Transverse colon (tissue), 4 donors: ENCODE measurements around the gene PAXIP1. TPM values are rescaled to one million over a fixed set of nuclear protein-coding genes. Genes with fewer than 3 reads are reported as not detected.
"Not testable (repeated sequence)": the region's sequence is repeated elsewhere in the genome, so short reads cannot be mapped to it uniquely, and the experiment has no call there.

Experiments
- DNase-seq: peaks from one replicate; pipeline ENCODE4 v3.0.0-alpha.2; 2019
- H3K27ac ChIP-seq, 4 donors: fragments of 200-600 bp; sonication (generic); 2 replicates each; pipeline ENCODE4 v1.5.1; 2016 to 2018; ENCODE audit warnings: inconsistent platforms in 4 of 4
- H3K27me3 ChIP-seq: fragments of 200-600 bp; sonication (generic); 2 replicates; pipeline ENCODE4 v1.5.1; 2017; ENCODE audit warnings: inconsistent platforms
- H3K36me3 ChIP-seq, 4 donors: fragments of 200-600 bp; sonication (generic); 2 replicates each; pipeline ENCODE4 v1.5.1; 2017 to 2019; ENCODE audit warnings: inconsistent platforms in 4 of 4
- H3K4me1 ChIP-seq, 4 donors: fragments of 200-600 bp; sonication (generic); 2 replicates each; pipeline ENCODE4 v1.5.1; 2017 to 2020; ENCODE audit warnings: inconsistent platforms in 4 of 4
- H3K4me3 ChIP-seq, 4 donors: fragments of 200-600 bp; sonication (generic); 1 replicate in 1 of 4; 2 replicates in 3 of 4; pipeline versions ENCODE4 v1.5.1 to v1.6.1; 2017 to 2019; ENCODE audit warnings: inconsistent platforms in 4 of 4
- H3K9me3 ChIP-seq, 2 donors: fragments of 200-600 bp; sonication (generic); 2 replicates each; pipeline ENCODE4 v1.5.1; 2017 to 2019; ENCODE audit warnings: inconsistent platforms in 2 of 2
- EP300 ChIP-seq: sonication (generic); formaldehyde crosslinking; IDR thresholded peaks from one replicate; pipeline ENCODE4 v1.6.1; 2017; ENCODE audit warnings: antibody characterized with exemption, low read depth
- POLR2A ChIP-seq: fragments of 450-650 bp; IDR thresholded peaks from one replicate; pipeline ENCODE4 v1.6.1; 2016; ENCODE audit warnings: antibody characterized with exemption, mild to moderate bottlenecking, moderate library complexity
- POLR2AphosphoS5 ChIP-seq, 3 donors: sonication (generic); formaldehyde crosslinking; IDR thresholded peaks; one replicate each; pipeline ENCODE4 v1.6.1; 2016; ENCODE audit warnings: antibody characterized with exemption in 3 of 3
- WGBS, 2 donors: methylation state at CpG; one replicate each; pipeline ENCODE4 v1.1.5; 2018; ENCODE audit warnings: low coverage in 1 of 2; 5-methylcytosine and 5-hydroxymethylcytosine counted together
- in situ Hi-C, 4 donors: fragments of 200-750 bp; cut with MboI; loops; one replicate each; pipeline versions ENCODE4 v1.15.0 to v1.15.1; 2017; ENCODE audit warnings: low sequenced_read_pairs in 3 of 4, low pct_ligation_motif_present in 1 of 4, low pct_unique_long_range_greater_than_20kb in 1 of 4
- intact Hi-C: fragments of 100-400 bp; cut with DNase I; formaldehyde crosslinking; loops from one replicate; pipeline ENCODE4 v1.15.1; 2023; ENCODE audit warnings: low total_unique reads
- total RNA-seq, 4 donors: library from RNA; depleted of rRNA; stranded (reverse); fragments of >200 nt; gene quantifications; one replicate each; pipeline ENCODE4 v1.1.0, GENCODE V29; 2016
- TF ChIP-seq, protein P1 (sequence below), 5 experiments: fragments of 200-600 bp in 3 of 5; fragments of 450-650 bp in 2 of 5; sonication (generic) in 3 of 5; IDR thresholded peaks; 1 replicate in 2 of 5; 2 replicates in 3 of 5; pipeline ENCODE4 v1.5.1; 2016 to 2017; ENCODE audit warnings: antibody characterized with exemption in 5 of 5, inconsistent platforms in 3 of 5, mild to moderate bottlenecking in 2 of 5, moderate library complexity in 1 of 5

PAXIP1 gene
- total RNA-seq, 4 donors from 2014 or later = 8.2 to 410 (median 13.3) TPM

- Histone ChIP-seq H3K27ac (peak overlapping the region; percentile 87 to 95 (median 91)), H3K27me3 (no peaks in the 10 kb centered on the region), H3K4me1 (peaks cover 0 to 9% (median 7%) of the 10 kb centered on the region in 4 donors), H3K36me3 (no peaks in the 10 kb centered on the region), H3K4me3 (peak overlapping the region; percentile 33 to 81 (median 48)), H3K9me3 (peaks cover 4 to 5% of the 10 kb centered on the region in 2 donors)
- intact Hi-C loops (loop anchor here (10.0 kb wide), 1 partner anchor 416 kb away; no protein-coding TSS in a partner anchor), in situ Hi-C loops (loop anchor here in 2 of 4 donors (10.0 kb wide), 1 partner anchor 416 kb away; no protein-coding TSS in a partner anchor)
- TF ChIP-seq POLR2AphosphoS5 (IDR thresholded peaks at IDR 0.05) (peak in 1 of 3 donors; percentile 5), EP300 (no peak), POLR2A (peak; percentile 1)
- TF ChIP-seq, protein P1, sequence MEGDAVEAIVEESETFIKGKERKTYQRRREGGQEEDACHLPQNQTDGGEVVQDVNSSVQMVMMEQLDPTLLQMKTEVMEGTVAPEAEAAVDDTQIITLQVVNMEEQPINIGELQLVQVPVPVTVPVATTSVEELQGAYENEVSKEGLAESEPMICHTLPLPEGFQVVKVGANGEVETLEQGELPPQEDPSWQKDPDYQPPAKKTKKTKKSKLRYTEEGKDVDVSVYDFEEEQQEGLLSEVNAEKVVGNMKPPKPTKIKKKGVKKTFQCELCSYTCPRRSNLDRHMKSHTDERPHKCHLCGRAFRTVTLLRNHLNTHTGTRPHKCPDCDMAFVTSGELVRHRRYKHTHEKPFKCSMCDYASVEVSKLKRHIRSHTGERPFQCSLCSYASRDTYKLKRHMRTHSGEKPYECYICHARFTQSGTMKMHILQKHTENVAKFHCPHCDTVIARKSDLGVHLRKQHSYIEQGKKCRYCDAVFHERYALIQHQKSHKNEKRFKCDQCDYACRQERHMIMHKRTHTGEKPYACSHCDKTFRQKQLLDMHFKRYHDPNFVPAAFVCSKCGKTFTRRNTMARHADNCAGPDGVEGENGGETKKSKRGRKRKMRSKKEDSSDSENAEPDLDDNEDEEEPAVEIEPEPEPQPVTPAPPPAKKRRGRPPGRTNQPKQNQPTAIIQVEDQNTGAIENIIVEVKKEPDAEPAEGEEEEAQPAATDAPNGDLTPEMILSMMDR (IDR thresholded peaks at IDR 0.05) = no peak
- WGBS, 2 donors = 42 to 48% methylated on average over 5 to 9 of the region's 9 CpGs
- DNase-seq = peak; percentile 39
Observed at GRCh38 chr7:154929006-154929726, 73.8 kb downstream of the PAXIP1 start.

- Histone ChIP-seq H3K9me3 (no peaks in the 10 kb centered on the region), H3K27ac (peak overlapping the region; percentile 87 to 95 (median 91)), H3K4me3 (peak overlapping the region; percentile 40 to 81 (median 48)), H3K27me3 (no peaks in the 10 kb centered on the region), H3K4me1 (peaks cover 0 to 9% (median 7%) of the 10 kb centered on the region in 4 donors), H3K36me3 (no peaks in the 10 kb centered on the region)
- peak; percentile 33 for TF ChIP-seq POLR2A
- TF ChIP-seq POLR2AphosphoS5 (IDR thresholded peaks at IDR 0.05) = peak in 2 of 3 donors; percentile 16 to 33
- TF ChIP-seq, protein P1 (IDR thresholded peaks at IDR 0.05) = no peak
- no peak for TF ChIP-seq EP300
- WGBS, 2 donors = 3 to 14% methylated on average over 4 to 17 of the region's 17 CpGs
- DNase-seq = peak; percentile 40
- intact Hi-C loops = loop anchor here (10.0 kb wide), 1 partner anchor 416 kb away; no protein-coding TSS in a partner anchor
- in situ Hi-C loops = loop anchor here in 2 of 4 donors (10.0 kb wide), 1 partner anchor 416 kb away; no protein-coding TSS in a partner anchor
Observed at GRCh38 chr7:154928136-154929005, 74.6 kb downstream of the PAXIP1 start.

DNA sequence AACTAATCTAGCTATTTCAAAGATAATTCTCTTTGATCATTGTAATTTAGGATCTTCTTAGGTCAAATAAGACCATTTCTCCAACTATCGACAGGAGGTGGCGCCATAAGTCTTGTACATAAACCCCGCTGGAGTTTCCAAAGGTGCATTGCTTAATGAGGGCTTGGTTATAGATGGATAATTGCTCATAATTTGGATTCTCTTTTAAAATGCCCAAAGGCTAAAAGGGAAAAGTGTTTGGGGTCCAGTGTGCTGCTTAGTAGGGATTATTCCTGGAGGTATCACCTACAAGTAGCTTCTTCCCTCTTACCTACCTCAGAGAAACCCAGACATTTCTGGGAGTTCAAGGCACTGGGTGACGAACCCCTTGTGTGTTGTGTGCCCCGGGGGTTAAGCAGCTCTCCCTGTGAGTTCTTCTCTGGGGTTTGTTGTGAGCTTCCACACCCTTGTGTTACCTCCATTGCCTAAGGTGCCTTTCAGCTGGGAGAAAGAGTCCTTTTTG lies 75.2 kb downstream of the PAXIP1 start:
- WGBS, 2 donors = 0 to 4% methylated on average over 3 to 5 of the region's 5 CpGs
- no peaks in the 10 kb centered on the region for H3K27me3 ChIP-seq
- peak overlapping the region; percentile 87 to 95 (median 91) for H3K27ac ChIP-seq
- intact Hi-C loops (loop anchor here (10.0 kb wide), 1 partner anchor 417 kb away; no protein-coding TSS in a partner anchor), in situ Hi-C loops (loop anchor here in 2 of 4 donors (10.0 kb wide), 1 partner anchor 417 kb away; no protein-coding TSS in a partner anchor)
- no peak for TF ChIP-seq POLR2AphosphoS5 (IDR thresholded peaks at IDR 0.05)
- TF ChIP-seq POLR2A = no peak
- no peak for TF ChIP-seq EP300
- TF ChIP-seq, protein P1 (IDR thresholded peaks at IDR 0.05) = peak; percentile 61 to 72 (median 67)
- peak overlapping the region; percentile 40 to 81 (median 48) for H3K4me3 ChIP-seq
- DNase-seq = peak; percentile 87
- no peaks in the 10 kb centered on the region for H3K9me3 ChIP-seq
- H3K4me1 ChIP-seq = peaks cover 0 to 9% (median 7%) of the 10 kb centered on the region in 4 donors
- H3K36me3 ChIP-seq = no peaks in the 10 kb centered on the region

DNA sequence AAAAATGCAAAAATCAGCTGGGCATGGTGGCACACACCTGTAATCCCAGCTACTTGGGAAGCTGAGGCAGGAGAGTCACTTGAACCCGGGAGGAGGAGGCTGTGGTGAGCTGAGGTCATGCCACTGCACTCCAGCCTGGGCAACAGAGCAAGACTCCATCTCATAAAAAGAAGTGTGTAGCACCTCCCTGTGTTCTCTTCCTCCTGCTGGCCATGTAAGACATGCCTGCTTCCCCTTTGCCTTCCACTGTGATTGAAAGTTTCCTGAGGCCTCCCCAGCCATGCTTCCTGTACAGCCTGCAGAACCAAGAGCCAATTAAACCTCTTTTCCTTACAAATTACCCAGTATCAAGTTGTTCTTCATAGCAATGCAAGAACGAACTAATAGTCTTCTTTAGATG lies 80.5 kb downstream of the PAXIP1 start:
- WGBS, 2 donors = 67 to 90% methylated on average over 1 to 2 of the region's 2 CpGs
- in situ Hi-C loops = loop anchor here in 3 of 4 donors (10.0 to 25.0 kb wide), 3 partner anchors 265 to 440 kb away; no protein-coding TSS in a partner anchor

More for the DNA sequence above, 80.5 kb downstream of the PAXIP1 start:
- H3K36me3 ChIP-seq, H3K4me1 ChIP-seq, H3K27me3 ChIP-seq, DNase-seq, H3K27ac ChIP-seq, H3K4me3 ChIP-seq, H3K9me3 ChIP-seq: not testable (repeated sequence)
- intact Hi-C loops = loop anchor here (5.0 to 10.0 kb wide), 2 partner anchors 270 to 422 kb away; no protein-coding TSS in a partner anchor
